SK-N-SH (cell line): Measurements from ENCODE around the gene PRDM5. TPM values are rescaled to one million over a fixed set of nuclear protein-coding genes. Genes with fewer than 3 reads are reported as not detected.
A peak's percentile ranks its signal among the peaks of the same experiment; 100 is the strongest.

Source experiments
- CTCF ChIA-PET: fragments of 300-600, 350-600 bp; formaldehyde crosslinking; extraction: SDS; loops from one replicate; lab custom pipeline; 2021; lab: Yijun Ruan, JAX
- POLR2A ChIA-PET: fragments of 350-600 bp; sonication (Branson Sonifier 250); formaldehyde crosslinking; extraction: SDS; loops from one replicate; lab custom pipeline; 2020; ENCODE audit warnings: antibody characterized with exemption, inconsistent platforms; lab: Yijun Ruan, JAX
- DNase-seq: peaks from one replicate; pipeline ENCODE4 v3.0.0; 2012
- H2AFZ ChIP-seq: fragments of 200-600 bp; sonication (generic); 2 replicates; pipeline ENCODE4 v1.8.1; 2016; ENCODE audit warnings: antibody characterized with exemption, mild to moderate bottlenecking, low read depth
- H3F3A ChIP-seq: fragments of 200-600 bp; sonication (generic); replicated peaks from 2 replicates; pipeline ENCODE3; 2016; ENCODE audit warnings: antibody characterized with exemption, mild to moderate bottlenecking; ENCODE audit not compliant: insufficient read depth
- H3K27ac ChIP-seq, 2 experiments: fragments of 200-500 bp in 1 of 2; fragments of 200-600 bp in 1 of 2; sonication (Bioruptor generic) in 1 of 2; sonication (generic), shearing (Covaris generic) in 1 of 2; 2 replicates each; pipeline versions ENCODE4 v1.5.1 to v1.6.1; 2014 to 2016; ENCODE audit warnings: low read depth in 2 of 2, inconsistent platforms in 1 of 2, low read length in 1 of 2, mild to moderate bottlenecking in 1 of 2, mixed read lengths in 1 of 2
- H3K27me3 ChIP-seq: fragments of 200-600 bp; sonication (generic), shearing (Covaris generic); 2 replicates; pipeline ENCODE4 v1.6.1; 2016; ENCODE audit warnings: mixed run types; ENCODE audit not compliant: insufficient read depth
- H3K36me3 ChIP-seq, 2 experiments: fragments of 200-500 bp in 1 of 2; fragments of 200-600 bp in 1 of 2; sonication (Bioruptor generic) in 1 of 2; sonication (generic) in 1 of 2; replicated peaks in 1 of 2; 2 replicates each; pipeline versions ENCODE3 to v1.5.1; 2014 to 2016; ENCODE audit warnings: low read length in 1 of 2, mild to moderate bottlenecking in 1 of 2; ENCODE audit not compliant: insufficient read depth in 2 of 2, control insufficient read depth in 1 of 2
- H3K4me1 ChIP-seq, 2 experiments: fragments of 200-500 bp in 1 of 2; fragments of 200-600 bp in 1 of 2; sonication (Bioruptor generic) in 1 of 2; sonication (generic), shearing (Covaris generic) in 1 of 2; 2 replicates each; pipeline versions ENCODE4 v1.5.1 to v1.6.1; 2014 to 2016; ENCODE audit warnings: low read depth in 1 of 2, low read length in 1 of 2, mixed run types in 1 of 2; ENCODE audit not compliant: insufficient read depth in 2 of 2, control insufficient read depth in 1 of 2
- H3K4me2 ChIP-seq: fragments of 200-600 bp; sonication (generic), shearing (Covaris generic); 2 replicates; pipeline ENCODE4 v1.6.1; 2017; ENCODE audit warnings: mixed run types
- H3K4me3 ChIP-seq, 2 experiments: fragments of 200-500 bp in 1 of 2; fragments of 200-600 bp in 1 of 2; sonication (Bioruptor generic) in 1 of 2; sonication (generic), shearing (Covaris generic) in 1 of 2; 2 replicates each; pipeline versions ENCODE4 v1.5.1 to v1.8.1; 2014 to 2016; ENCODE audit warnings: low read depth in 2 of 2, inconsistent platforms in 1 of 2, low read length in 1 of 2, mild to moderate bottlenecking in 1 of 2, mixed read lengths in 1 of 2, moderate library complexity in 1 of 2
- H3K79me2 ChIP-seq: fragments of 200-600 bp; sonication (generic); 2 replicates; pipeline ENCODE4 v1.8.1; 2017; ENCODE audit warnings: mild to moderate bottlenecking; ENCODE audit not compliant: insufficient read depth
- H3K9ac ChIP-seq: fragments of 200-600 bp; sonication (generic); 2 replicates; pipeline ENCODE4 v1.6.1; 2017; ENCODE audit warnings: mixed run types
- H3K9me2 ChIP-seq: fragments of 200-600 bp; sonication (generic); 2 replicates; pipeline ENCODE4 v1.6.1; 2017; ENCODE audit warnings: mixed run types
- H3K9me3 ChIP-seq: fragments of 200-600 bp; sonication (generic); 2 replicates; pipeline ENCODE4 v1.6.1; 2017; ENCODE audit warnings: mixed run types, mild to moderate bottlenecking, moderate library complexity
- H4K20me1 ChIP-seq: fragments of 200-600 bp; sonication (generic); 2 replicates; pipeline ENCODE4 v1.6.1; 2017; ENCODE audit warnings: mild to moderate bottlenecking, mixed run types; ENCODE audit not compliant: insufficient read depth
- ELF1 ChIP-seq: IDR thresholded peaks from 2 replicates; pipeline ENCODE4 v1.4.0; 2012
- FOXJ3 ChIP-seq: sonication (generic); formaldehyde crosslinking; IDR thresholded peaks from 2 replicates; pipeline ENCODE4 v1.5.1; 2020; ENCODE audit warnings: mild to moderate bottlenecking, missing genetic modification reagents
- FOXM1 ChIP-seq: IDR thresholded peaks from 2 replicates; pipeline ENCODE4 v1.4.0; 2012; ENCODE audit warnings: low read depth, mild to moderate bottlenecking
- GABPA ChIP-seq: IDR thresholded peaks from 2 replicates; pipeline ENCODE4 v1.4.0; 2012; ENCODE audit warnings: low read depth, mild to moderate bottlenecking
- GATA2 ChIP-seq: sonication (generic); formaldehyde crosslinking; IDR thresholded peaks from 2 replicates; pipeline ENCODE4 v1.5.0; 2020; ENCODE audit warnings: mild to moderate bottlenecking, missing genetic modification reagents
- IRF3 ChIP-seq: fragments of 150-350 bp; IDR thresholded peaks from 2 replicates; pipeline ENCODE4 v1.6.1; 2016; ENCODE audit warnings: mild to moderate bottlenecking, low read depth, low read length
- JUND ChIP-seq: IDR thresholded peaks from 2 replicates; pipeline ENCODE4 v1.4.0; 2012
- MAX ChIP-seq: IDR thresholded peaks from 2 replicates; pipeline ENCODE4 v1.4.0; 2012; ENCODE audit warnings: low read depth
- MEF2A ChIP-seq: IDR thresholded peaks from 2 replicates; pipeline ENCODE4 v1.4.0; 2012; ENCODE audit warnings: low read depth, borderline replicate concordance
- PBX3 ChIP-seq: IDR thresholded peaks from 2 replicates; pipeline ENCODE4; 2012
- RAD21 ChIP-seq: IDR thresholded peaks from 2 replicates; pipeline ENCODE4 v1.6.1; 2012; ENCODE audit warnings: mild to moderate bottlenecking, low read length
- RFX5 ChIP-seq: IDR thresholded peaks from 2 replicates; pipeline ENCODE4 v1.6.1; 2012; ENCODE audit warnings: mild to moderate bottlenecking, improper control_type of control experiment, low read length
- RXRA ChIP-seq: IDR thresholded peaks from 2 replicates; pipeline ENCODE4 v1.4.0; 2012; ENCODE audit warnings: low read depth, mild to moderate bottlenecking, borderline replicate concordance
- SMC3 ChIP-seq: IDR thresholded peaks from 2 replicates; pipeline ENCODE4 v1.6.1; 2012; ENCODE audit warnings: low read depth, low read length, improper control_type of control experiment
- TCF12 ChIP-seq: IDR thresholded peaks from 2 replicates; pipeline ENCODE4 v1.4.0; 2012
- TEAD4 ChIP-seq: IDR thresholded peaks from 2 replicates; pipeline ENCODE4 v1.4.0; 2012; ENCODE audit warnings: mild to moderate bottlenecking, borderline replicate concordance; ENCODE audit not compliant: insufficient read depth
- USF2 ChIP-seq: fragments of 150-350 bp; IDR thresholded peaks from 2 replicates; pipeline ENCODE4 v1.6.1; 2017; ENCODE audit warnings: antibody characterized with exemption, low read length, low read depth, borderline replicate concordance
- ZBTB33 ChIP-seq: IDR thresholded peaks from 2 replicates; pipeline ENCODE4 v1.4.0; 2012; ENCODE audit warnings: low read depth, borderline replicate concordance
- polyA plus RNA-seq, 3 experiments: library from polyadenylated mRNA; depleted of rRNA; stranded (reverse); fragments of >200 nt; gene quantifications; 2 replicates each; pipeline ENCODE4 v1.2.3, GENCODE V29; 2012

The PRDM5 gene
- polyA plus RNA-seq, 1 of the 3 experiments (the other 2 are of a cell fraction), result 3.8 TPM

GRCh38 chr4:120692964-120693363 is 229.6 kb downstream of the PRDM5 start (continued):
- TF ChIP-seq RXRA (peak; percentile 23; the same call in 1 of the 2 replicates), GATA2 (CRISPR knock-in tag) (no peak), RAD21 (no peak), GABPA (no peak), MEF2A (no peak), TEAD4 (peak; percentile 54; the same call in 1 of the 2 replicates), ZBTB33 (no peak), TCF12 (peak; percentile 77)

- no peak for DNase-seq
- Histone ChIP-seq H3K36me3 (no peaks in the 10 kb centered on the region), H3K27me3 (no peaks in the 10 kb centered on the region), H3K27ac (no peak overlapping the region), H4K20me1 (no peaks in the 10 kb centered on the region), H2AFZ (no peak overlapping the region), H3K9me2 (no peaks in the 10 kb centered on the region), H3K4me2 (no peak overlapping the region), H3F3A (peaks cover 10% of the 10 kb centered on the region), H3K4me3 (no peak overlapping the region), H3K9me3 (no peaks in the 10 kb centered on the region), H3K4me1 (peaks cover 2 to 28% of the 10 kb centered on the region in 2 experiments; a peak in 3 of 4 replicates), H3K9ac (no peak overlapping the region), H3K79me2 (no peaks in the 10 kb centered on the region)
- POLR2A ChIA-PET, result no interaction called here
- TF ChIP-seq GATA2 (CRISPR knock-in tag) (no peak), SMC3 (no peak), FOXJ3 (CRISPR knock-in tag) (no peak), MEF2A (no peak), RFX5 (no peak)
- CTCF ChIA-PET, result no interaction called here
These were observed 231.0 kb downstream of the PRDM5 start for GRCh38 chr4:120691536-120691935.

GRCh38 chr4:120691106-120691505 is 231.4 kb downstream of the PRDM5 start:
- no peak overlapping the region for H3K27ac ChIP-seq
- H3K4me1 ChIP-seq, result peaks cover 2 to 28% of the 10 kb centered on the region in 2 experiments; a peak in 3 of 4 replicates
- H2AFZ ChIP-seq, result no peak overlapping the region
- H3K9me3 ChIP-seq, result no peaks in the 10 kb centered on the region
- H3K79me2 ChIP-seq, result no peaks in the 10 kb centered on the region
- peaks cover 10% of the 10 kb centered on the region for H3F3A ChIP-seq
- H3K9me2 ChIP-seq, result no peaks in the 10 kb centered on the region
- no peak overlapping the region for H3K4me2 ChIP-seq
- H3K4me3 ChIP-seq, result no peak overlapping the region
- ChIA-PET CTCF (no interaction called here), POLR2A (no interaction called here)
- H3K9ac ChIP-seq, result no peak overlapping the region
- no peak for DNase-seq
- H3K36me3 ChIP-seq, result no peaks in the 10 kb centered on the region
- no peaks in the 10 kb centered on the region for H3K27me3 ChIP-seq
- no peaks in the 10 kb centered on the region for H4K20me1 ChIP-seq
- TF ChIP-seq RAD21, result no peak
- TF ChIP-seq ZBTB33, result no peak
- TF ChIP-seq FOXM1, result no peak
- no peak for TF ChIP-seq USF2
- TF ChIP-seq IRF3, result no peak
- TF ChIP-seq PBX3, result no peak
- no peak for TF ChIP-seq RXRA
- TF ChIP-seq ELF1, result no peak
- no peak for TF ChIP-seq JUND
- no peak for TF ChIP-seq MAX
- TF ChIP-seq FOXJ3 (CRISPR knock-in tag), result no peak
- no peak for TF ChIP-seq RFX5
